Thymus (tissue), 11 donors: ENCODE measurements around the gene NRXN3. TPM values are rescaled to one million over a fixed set of nuclear protein-coding genes. Genes with fewer than 3 reads are reported as not detected.
A peak's percentile ranks its signal among the peaks of the same experiment; 100 is the strongest.

ENCODE experiments used
- DNase-seq, 9 donors: peaks; one replicate each; pipeline ENCODE4 v3.0.0-alpha.2; 2013; ENCODE audit warnings: low spot score in 9 of 9, low read depth in 6 of 9, missing footprints in 1 of 9
- H3K27ac ChIP-seq, 2 donors: one replicate each; pipeline ENCODE4 v1.5.1; 2013; ENCODE audit warnings: control low read depth in 1 of 2, low read depth in 1 of 2, low read length in 1 of 2, mild to moderate bottlenecking in 1 of 2, moderate library complexity in 1 of 2
- H3K27me3 ChIP-seq, 2 donors: one replicate each; pipeline ENCODE4 v1.5.1; 2013; ENCODE audit warnings: low read length in 1 of 2; ENCODE audit not compliant: control insufficient read depth in 2 of 2, insufficient read depth in 1 of 2
- H3K36me3 ChIP-seq, 2 donors: one replicate each; pipeline ENCODE4 v1.5.1; 2013; ENCODE audit warnings: low read length in 1 of 2, mild to moderate bottlenecking in 1 of 2, moderate library complexity in 1 of 2; ENCODE audit not compliant: control insufficient read depth in 2 of 2, insufficient read depth in 2 of 2
- H3K4me1 ChIP-seq, 2 donors: one replicate each; pipeline ENCODE4 v1.5.1; 2013; ENCODE audit warnings: low read length in 2 of 2; ENCODE audit not compliant: control insufficient read depth in 2 of 2, insufficient read depth in 2 of 2
- H3K4me3 ChIP-seq, 2 donors: one replicate each; pipeline ENCODE4 v1.5.1; 2013; ENCODE audit warnings: low read length in 2 of 2, control low read depth in 1 of 2, mild to moderate bottlenecking in 1 of 2
- H3K9me3 ChIP-seq, 2 donors: one replicate each; pipeline ENCODE4 v1.5.1; 2013; ENCODE audit warnings: low read length in 1 of 2, mild to moderate bottlenecking in 1 of 2; ENCODE audit not compliant: control insufficient read depth in 2 of 2, insufficient read depth in 1 of 2
- WGBS: extraction: QIAGEN DNeasy Blood & Tissue Kit; methylation state at CpG from one replicate; pipeline ENCODE4 v1.1.7; 2013; 5-methylcytosine and 5-hydroxymethylcytosine counted together
- polyA plus RNA-seq: library from polyadenylated mRNA; stranded (reverse); fragments of 200-250 nt; gene quantifications from one replicate; pipeline ENCODE4 v1.2.3, GENCODE V29; 2013
- total RNA-seq: library from RNA; stranded (reverse); fragments of 120-200 nt; gene quantifications from one replicate; pipeline ENCODE4 v1.2.4, GENCODE V29; 2013
- donor health status: healthy.

Gene NRXN3
- total and polyA plus RNA-seq, 2 donors: 1.5 to 3.7 TPM

DNA sequence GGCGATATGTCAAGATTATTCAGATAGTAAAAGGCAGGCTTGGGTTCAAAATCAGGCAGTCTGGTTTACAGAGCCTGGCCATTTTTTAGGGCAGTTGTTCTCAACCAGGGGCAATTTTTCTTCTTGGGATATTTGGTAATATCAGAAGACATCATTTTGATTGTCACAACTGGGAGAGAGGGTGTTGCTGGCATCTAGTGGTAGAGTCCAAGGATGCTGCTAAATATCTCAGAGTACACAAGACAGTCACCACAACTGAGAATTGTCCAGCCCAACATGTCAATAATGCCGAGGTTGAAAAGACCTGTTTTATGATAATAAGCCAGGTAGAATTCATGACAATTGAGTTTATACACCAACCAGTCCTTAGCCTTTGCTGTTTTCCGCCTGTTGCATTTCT lies 733.9 kb downstream of the NRXN3 start:
- Histone ChIP-seq H3K9me3 (no peaks in the 10 kb centered on the region), H3K4me3 (no peak overlapping the region), H3K27me3 (no peaks in the 10 kb centered on the region), H3K4me1 (no peaks in the 10 kb centered on the region), H3K27ac (no peak overlapping the region), H3K36me3 (no peaks in the 10 kb centered on the region)
- no peak for DNase-seq
- whole genome bisulfite sequencing: 94% methylated on average over 3 of the region's 3 CpGs

DNA sequence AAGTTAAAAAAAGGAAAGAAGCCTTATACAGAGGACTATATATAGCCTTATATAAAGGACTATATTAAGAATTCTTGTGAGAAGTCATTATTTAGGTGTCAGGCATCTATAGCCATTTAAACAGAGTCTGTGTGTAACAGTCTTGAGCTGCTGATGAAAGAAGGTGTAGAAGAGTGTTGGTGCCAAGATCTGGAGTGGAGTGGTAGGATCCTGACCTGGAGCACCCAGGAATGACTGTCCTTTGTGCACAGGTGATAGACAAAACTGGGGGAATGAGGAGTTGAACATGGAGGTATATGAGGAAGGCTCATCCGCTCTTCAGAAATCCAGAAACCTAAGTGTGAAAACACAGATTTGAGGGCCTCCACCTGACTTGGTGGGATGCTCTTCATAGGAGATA lies 747.3 kb downstream of the NRXN3 start:
- Histone ChIP-seq H3K4me3 (no peak overlapping the region), H3K36me3 (no peaks in the 10 kb centered on the region), H3K27me3 (no peaks in the 10 kb centered on the region), H3K4me1 (no peaks in the 10 kb centered on the region), H3K9me3 (no peaks in the 10 kb centered on the region), H3K27ac (no peak overlapping the region)
- 98% methylated on average over 1 of the region's 1 CpG for WGBS
- no peak for DNase-seq

DNA sequence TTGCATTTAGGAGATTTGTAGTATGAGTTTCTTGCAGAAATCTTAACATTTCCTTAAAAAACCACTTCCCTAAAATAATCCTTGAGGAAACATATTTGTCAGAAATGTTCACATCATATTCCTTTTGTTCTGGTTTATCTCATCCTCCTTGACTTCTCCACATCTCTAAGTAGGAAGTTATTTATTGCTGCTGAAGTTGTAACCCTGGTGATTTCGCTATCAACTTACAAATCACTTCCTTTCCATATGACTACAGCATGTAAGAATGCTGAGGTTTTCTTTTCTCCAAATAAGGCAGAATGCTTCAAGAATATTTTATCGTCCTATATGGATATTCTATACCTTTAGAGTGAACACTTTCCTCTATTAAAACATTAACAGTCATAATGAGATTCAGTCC lies 751.7 kb downstream of the NRXN3 start:
- Histone ChIP-seq H3K27ac (no peak overlapping the region), H3K9me3 (no peaks in the 10 kb centered on the region), H3K36me3 (no peaks in the 10 kb centered on the region), H3K27me3 (no peaks in the 10 kb centered on the region), H3K4me1 (no peaks in the 10 kb centered on the region), H3K4me3 (no peak overlapping the region)
- WGBS: 7% methylated on average over 2 of the region's 2 CpGs
- DNase-seq: no peak

DNA sequence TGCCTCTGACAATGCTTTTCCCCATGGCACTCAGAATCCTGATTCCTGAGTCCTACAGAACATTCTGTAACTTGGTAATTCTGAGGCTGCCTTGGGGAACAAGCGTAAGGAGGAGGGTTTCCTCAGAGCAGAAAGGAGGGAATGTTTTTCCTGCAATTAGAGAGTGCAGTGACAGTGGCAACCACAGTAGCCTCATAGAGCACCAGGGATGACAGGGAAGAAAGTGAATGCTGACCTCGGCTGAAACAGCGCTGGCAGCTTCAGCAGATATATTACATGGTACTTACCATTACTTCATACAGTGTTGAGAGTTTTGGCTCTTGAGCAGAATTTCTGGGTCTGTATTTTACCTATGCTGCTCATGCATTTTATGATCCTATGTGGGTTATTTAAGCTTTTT lies 757.1 kb downstream of the NRXN3 start:
- no peaks in the 10 kb centered on the region for H3K4me1 ChIP-seq
- H3K36me3 ChIP-seq: no peaks in the 10 kb centered on the region
- no peak for DNase-seq
- 88% methylated on average over 3 of the region's 3 CpGs for WGBS
- H3K27ac ChIP-seq: no peak overlapping the region
- no peaks in the 10 kb centered on the region for H3K27me3 ChIP-seq
- no peaks in the 10 kb centered on the region for H3K9me3 ChIP-seq
- no peak overlapping the region for H3K4me3 ChIP-seq

DNA sequence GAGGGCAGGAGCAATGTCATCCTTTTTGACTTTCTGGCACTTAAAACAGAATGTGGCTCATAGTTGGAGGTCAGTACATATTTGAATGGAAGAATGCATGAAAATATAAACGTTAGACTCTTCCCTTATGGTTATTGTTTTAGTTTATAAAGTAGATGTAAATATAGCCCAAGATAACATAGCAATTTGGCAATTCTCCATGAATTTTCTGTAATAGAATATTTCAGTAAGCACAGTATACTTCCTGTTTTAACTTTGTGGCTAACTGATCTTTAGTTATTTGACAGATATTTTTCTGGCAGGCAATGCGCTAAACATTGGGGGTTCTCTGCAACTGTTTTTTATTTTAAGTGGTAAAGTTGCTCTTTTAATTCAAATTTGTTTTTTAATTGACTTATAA lies 763.0 kb downstream of the NRXN3 start:
- H3K36me3 ChIP-seq: no peaks in the 10 kb centered on the region
- 28% methylated on average over 2 of the region's 2 CpGs for WGBS
- no peaks in the 10 kb centered on the region for H3K27me3 ChIP-seq
- no peak overlapping the region for H3K4me3 ChIP-seq
- H3K9me3 ChIP-seq: no peaks in the 10 kb centered on the region
- no peak overlapping the region for H3K27ac ChIP-seq
- DNase-seq: no peak
- no peaks in the 10 kb centered on the region for H3K4me1 ChIP-seq

DNA sequence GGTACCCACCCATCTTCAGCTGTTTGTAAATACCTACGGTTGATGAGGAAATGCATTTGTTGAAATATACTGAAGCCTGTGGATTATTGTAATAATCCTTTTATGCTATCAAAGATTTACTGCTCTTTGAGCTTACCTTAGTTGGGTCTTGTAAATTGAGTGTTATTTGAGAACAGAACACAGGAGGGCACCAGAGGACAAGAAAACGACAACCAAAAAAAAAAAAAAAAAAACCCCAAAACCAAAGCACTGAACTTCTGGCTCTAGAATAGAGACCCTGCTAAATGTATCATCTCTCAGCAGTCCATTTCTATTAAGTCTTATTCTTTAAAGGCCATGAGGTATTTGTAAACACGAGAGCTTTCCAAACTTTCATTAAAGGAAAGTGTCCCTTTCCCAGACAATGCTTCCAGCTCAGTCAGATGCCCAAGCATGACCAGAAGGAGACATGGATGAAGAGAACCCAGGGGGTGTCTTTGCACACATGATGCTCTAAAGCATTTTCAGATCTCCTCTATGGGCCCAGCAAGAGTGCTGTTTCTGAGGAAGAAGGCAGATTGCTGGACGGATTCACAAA lies 763.9 kb downstream of the NRXN3 start:
- 26% methylated on average over 4 of the region's 4 CpGs for WGBS
- no peak overlapping the region for H3K27ac ChIP-seq

DNA sequence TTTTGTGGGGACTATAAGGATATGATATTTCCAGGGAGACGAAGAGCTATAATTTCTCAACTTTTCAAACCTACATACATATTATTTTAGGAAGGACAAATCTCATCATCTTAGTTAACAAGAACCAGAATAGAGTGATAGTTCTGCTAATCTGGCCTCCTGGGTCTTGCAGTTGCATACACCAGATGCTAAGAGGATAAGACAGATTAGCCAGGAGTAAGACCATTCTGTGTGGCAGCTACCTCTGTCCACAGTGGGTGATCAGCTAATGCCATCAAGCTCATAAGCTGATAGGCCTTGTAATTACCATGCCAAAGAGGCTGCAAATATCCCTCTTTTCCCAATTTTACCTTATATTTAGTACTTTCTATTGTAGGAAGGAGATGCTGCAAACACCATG lies 776.8 kb downstream of the NRXN3 start:
- DNase-seq: no peak
- 98% methylated on average over 1 of the region's 1 CpG for WGBS
- Histone ChIP-seq H3K4me1 (no peaks in the 10 kb centered on the region), H3K27ac (no peak overlapping the region), H3K9me3 (no peaks in the 10 kb centered on the region), H3K4me3 (no peak overlapping the region), H3K27me3 (no peaks in the 10 kb centered on the region), H3K36me3 (no peaks in the 10 kb centered on the region)

More for the DNA sequence above, 763.9 kb downstream of the NRXN3 start:
- Histone ChIP-seq H3K27me3 (no peaks in the 10 kb centered on the region), H3K36me3 (no peaks in the 10 kb centered on the region), H3K4me3 (no peak overlapping the region), H3K4me1 (no peaks in the 10 kb centered on the region), H3K9me3 (no peaks in the 10 kb centered on the region)
- DNase-seq: peak in 1 of 9 donors; percentile 2

DNA sequence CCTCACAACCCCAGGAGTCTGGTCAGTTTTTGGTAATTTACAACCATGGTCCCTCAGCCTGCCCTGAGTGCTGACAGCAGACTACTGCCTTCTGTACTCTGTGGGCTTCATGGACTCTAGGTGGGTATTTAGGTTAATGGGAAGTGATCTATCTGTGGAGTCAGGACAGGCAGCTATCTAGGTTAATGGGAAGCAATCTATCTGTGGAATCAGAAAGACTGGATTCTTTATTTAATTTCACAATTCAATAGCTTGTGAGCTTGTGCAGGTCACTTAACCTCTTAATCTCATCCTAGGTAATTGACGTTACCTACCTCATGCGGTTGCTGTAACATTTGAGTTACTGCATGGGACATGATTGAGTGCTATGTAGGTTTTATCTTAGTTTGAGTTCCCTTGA lies 777.5 kb downstream of the NRXN3 start:
- no peak for DNase-seq
- 97% methylated on average over 2 of the region's 2 CpGs for WGBS
- Histone ChIP-seq H3K27me3 (no peaks in the 10 kb centered on the region), H3K4me3 (no peak overlapping the region), H3K36me3 (no peaks in the 10 kb centered on the region), H3K27ac (no peak overlapping the region), H3K9me3 (no peaks in the 10 kb centered on the region), H3K4me1 (no peaks in the 10 kb centered on the region)

DNA sequence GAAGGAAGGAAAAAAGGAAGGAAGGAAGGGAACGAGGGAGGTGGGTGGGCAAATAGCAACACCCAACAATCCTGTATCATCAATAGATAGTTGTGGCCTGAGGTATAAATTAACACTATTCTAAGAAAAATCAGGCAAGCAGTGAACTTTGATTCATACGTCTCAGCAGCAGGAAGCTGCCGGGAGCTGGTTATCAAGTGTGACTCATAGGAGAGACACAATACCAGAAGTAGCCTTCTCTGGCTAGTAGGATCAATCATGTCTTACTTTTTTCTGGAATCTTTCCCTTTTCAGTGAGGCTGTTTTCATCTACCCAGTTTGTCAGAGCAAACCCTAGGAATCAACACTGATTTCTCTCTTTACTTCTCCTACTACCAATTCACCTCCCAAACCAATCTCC lies 780.5 kb downstream of the NRXN3 start:
- Histone ChIP-seq H3K9me3 (no peaks in the 10 kb centered on the region), H3K27me3 (no peaks in the 10 kb centered on the region), H3K4me1 (no peaks in the 10 kb centered on the region), H3K4me3 (no peak overlapping the region), H3K36me3 (no peaks in the 10 kb centered on the region), H3K27ac (no peak overlapping the region)
- WGBS: 20% methylated on average over 3 of the region's 3 CpGs
- no peak for DNase-seq

DNA sequence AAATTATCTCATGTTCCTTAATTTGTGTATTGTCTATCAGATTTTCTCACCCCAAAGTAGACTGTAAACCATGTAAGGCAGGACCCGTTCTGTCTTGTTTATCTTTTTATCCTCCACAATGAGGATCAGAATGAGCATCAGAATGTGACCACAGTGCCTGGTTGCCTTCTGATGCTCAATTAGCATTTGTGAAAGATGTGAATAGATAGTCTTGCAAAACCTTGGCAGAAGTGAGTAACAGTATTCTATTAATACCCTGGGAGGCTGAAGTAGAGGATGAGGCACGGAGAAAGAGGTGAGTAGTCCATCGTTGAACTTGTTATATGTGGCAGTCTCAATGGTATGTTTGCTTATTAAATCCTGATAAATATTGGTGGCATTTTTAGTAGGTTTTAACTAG lies 781.4 kb downstream of the NRXN3 start:
- no peaks in the 10 kb centered on the region for H3K27me3 ChIP-seq
- H3K9me3 ChIP-seq: no peaks in the 10 kb centered on the region
- no peak for DNase-seq
- H3K4me1 ChIP-seq: no peaks in the 10 kb centered on the region
- 88% methylated on average over 3 of the region's 3 CpGs for whole genome bisulfite sequencing
- H3K4me3 ChIP-seq: no peak overlapping the region
- H3K27ac ChIP-seq: no peak overlapping the region
- no peaks in the 10 kb centered on the region for H3K36me3 ChIP-seq
